Loucy (cell line): ENCODE results near the gene TMC2.

Experiments
- CTCF ChIP-seq: fragments of 200-600 bp; sonication (generic); conservative IDR thresholded peaks from 2 replicates; pipeline ENCODE4 v1.5.1; 2014; ENCODE audit warnings: mild to moderate bottlenecking, antibody characterized with exemption, low read length
- EZH2phosphoT487 ChIP-seq: fragments of 200-600 bp; IDR thresholded peaks from 2 replicates; pipeline ENCODE4 v1.6.1; 2018; ENCODE audit warnings: antibody characterized with exemption, mild to moderate bottlenecking, moderate library complexity, borderline replicate concordance

- no peak for TF ChIP-seq CTCF
- TF ChIP-seq EZH2phosphoT487, result no peak
Measured at GRCh38 chr20:2625062-2625461, 88.7 kb downstream of the TMC2 start.
